Measurements from ENCODE around the gene CHST3.

DNA sequence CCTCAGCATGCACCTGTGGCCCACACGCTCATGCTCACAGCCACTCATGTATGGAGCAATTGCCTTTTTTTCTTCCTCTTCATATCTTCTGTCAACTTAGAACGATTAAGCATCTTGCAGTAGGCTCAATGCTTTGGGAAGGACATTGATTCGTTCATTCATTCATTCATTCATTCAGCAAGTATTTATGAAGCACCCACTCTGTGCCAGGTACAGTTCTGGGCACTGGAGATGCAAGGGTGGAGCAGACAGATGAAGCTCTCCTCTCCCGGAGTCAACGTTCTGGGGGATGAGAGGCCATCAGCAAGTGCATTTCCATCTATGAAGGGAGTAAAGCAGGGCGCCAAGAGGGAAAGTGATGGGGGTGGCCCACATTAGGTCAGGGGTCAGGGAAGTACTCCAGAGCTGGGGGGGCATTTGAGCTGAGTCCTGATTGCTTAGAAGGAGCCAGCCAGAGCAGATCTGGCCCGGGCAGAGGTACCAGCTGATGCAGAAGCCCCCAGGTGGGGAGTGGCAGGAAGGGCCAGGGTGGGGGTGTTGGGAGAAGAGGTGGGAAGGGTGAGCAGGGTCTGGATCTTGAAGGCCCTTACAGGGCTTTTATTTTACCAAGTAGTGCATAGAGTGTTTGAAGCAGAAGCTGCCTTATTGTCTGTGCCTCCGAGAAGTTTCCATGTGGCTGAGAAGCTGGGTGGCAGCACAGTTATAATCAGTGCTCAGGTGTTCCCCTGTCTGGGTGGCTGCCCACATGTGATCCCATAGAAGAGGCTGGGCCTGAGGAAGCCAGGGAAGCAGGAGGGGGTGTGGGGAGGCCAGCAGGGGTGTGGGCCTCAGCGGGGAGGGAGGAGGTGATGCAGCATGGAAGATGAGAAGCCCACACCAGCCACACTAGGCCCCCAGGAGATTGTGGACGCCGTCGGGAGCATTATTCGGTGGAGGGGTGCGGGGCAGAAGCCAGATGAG, 36.2 kb downstream of the CHST3 start:
- TF ChIP-seq CTCF (IDR thresholded peaks at IDR 0.05) (no peak), POLR2AphosphoS5 (IDR thresholded peaks at IDR 0.05) (no peak), POLR2A (IDR thresholded peaks at IDR 0.05) (no peak)

Data from suprapubic skin (tissue), 4 donors.